Smooth muscle cell of the pulmonary artery (primary cell): ENCODE data around the gene SPRR2G. TPM values are rescaled to one million over a fixed set of nuclear protein-coding genes. Genes with fewer than 3 reads are reported as not detected.

Experiments used
- total RNA-seq: library from RNA; depleted of rRNA; stranded (reverse); fragments of >200 nt; gene quantifications from 2 replicates; pipeline ENCODE4 v1.2.3, GENCODE V29; 2014

Gene SPRR2G
- not detected in 2 replicates for total RNA-seq

GRCh38 chr1:153150846-153151245 lies at the start of gene SPRR2G:
SPRR2G (minus strand) TSS chr1:153150890; CDS start chr1:153150110, 780 bp downstream.

GRCh38 chr1:153113416-153113815 lies 37.3 kb downstream of the SPRR2G start, which contains the start of gene SPRR2F:
SPRR2F (minus strand) TSS chr1:153113516; CDS start chr1:153112733, 783 bp downstream.

Other genes starting within 250 kb of the SPRR2G start
- not detected in 2 replicates for gene IVL, start 242.3 kb downstream of the SPRR2G start, total RNA-seq
- not detected in 2 replicates for gene SPRR5, start 203.7 kb downstream of the SPRR2G start, total RNA-seq
- not detected in 2 replicates for gene SPRR4, start 180.2 kb downstream of the SPRR2G start, total RNA-seq
- gene SPRR1A, start 166.8 kb downstream of the SPRR2G start, total RNA-seq: not detected in 2 replicates
- gene SPRR3, start 149.1 kb downstream of the SPRR2G start, total RNA-seq: not detected in 2 replicates
- gene SPRR1B, start 119.7 kb downstream of the SPRR2G start, total RNA-seq: not detected in 2 replicates
- gene SPRR2D, start 109.8 kb downstream of the SPRR2G start, total RNA-seq: not detected in 2 replicates
- not detected in 2 replicates for gene SPRR2A, start 93.4 kb downstream of the SPRR2G start, total RNA-seq
- not detected in 2 replicates for gene SPRR2B, start 79.3 kb downstream of the SPRR2G start, total RNA-seq
- gene SPRR2E, start 56.4 kb downstream of the SPRR2G start, total RNA-seq: not detected in 2 replicates
- gene SPRR2F, start 37.4 kb downstream of the SPRR2G start, total RNA-seq: not detected in 2 replicates
- not detected in 2 replicates for gene LELP1, start 52.5 kb upstream of the SPRR2G start, total RNA-seq
- 0.23 TPM in 1 of 2 replicates, not detected in the other for gene PRR9, start 66.7 kb upstream of the SPRR2G start, total RNA-seq
- not detected in 2 replicates for gene LORICRIN, start 108.8 kb upstream of the SPRR2G start, total RNA-seq
- not detected in 2 replicates for gene PGLYRP3, start 162.1 kb upstream of the SPRR2G start, total RNA-seq
- gene PGLYRP4, start 198.0 kb upstream of the SPRR2G start, total RNA-seq: not detected in 2 replicates
- gene S100A9, start 207.0 kb upstream of the SPRR2G start, total RNA-seq: 0.56 TPM in 1 of 2 replicates, not detected in the other
- not detected in 2 replicates for gene S100A12, start 224.7 kb upstream of the SPRR2G start, total RNA-seq
- gene S100A8, start 240.2 kb upstream of the SPRR2G start, total RNA-seq: not detected in 2 replicates